Gastroesophageal sphincter (tissue), 3 donors: ENCODE measurements around the gene ATP2C2.
A peak's percentile ranks its signal among the peaks of the same experiment; 100 is the strongest.

Experiments
- POLR2A ChIP-seq, 2 donors: fragments of 450-650 bp; IDR thresholded peaks; one replicate each; pipeline ENCODE4 v1.6.1; 2017; ENCODE audit warnings: antibody characterized with exemption in 2 of 2, mild to moderate bottlenecking in 2 of 2, moderate library complexity in 1 of 2
- TF ChIP-seq, protein P1 (sequence below), 4 experiments: fragments of 200-600 bp in 2 of 4; fragments of 450-650 bp in 2 of 4; sonication (generic) in 1 of 4; IDR thresholded peaks; one replicate each; pipeline ENCODE4 v1.5.1; 2017 to 2019; ENCODE audit warnings: antibody characterized with exemption in 4 of 4, mild to moderate bottlenecking in 2 of 4, moderate library complexity in 2 of 4

DNA sequence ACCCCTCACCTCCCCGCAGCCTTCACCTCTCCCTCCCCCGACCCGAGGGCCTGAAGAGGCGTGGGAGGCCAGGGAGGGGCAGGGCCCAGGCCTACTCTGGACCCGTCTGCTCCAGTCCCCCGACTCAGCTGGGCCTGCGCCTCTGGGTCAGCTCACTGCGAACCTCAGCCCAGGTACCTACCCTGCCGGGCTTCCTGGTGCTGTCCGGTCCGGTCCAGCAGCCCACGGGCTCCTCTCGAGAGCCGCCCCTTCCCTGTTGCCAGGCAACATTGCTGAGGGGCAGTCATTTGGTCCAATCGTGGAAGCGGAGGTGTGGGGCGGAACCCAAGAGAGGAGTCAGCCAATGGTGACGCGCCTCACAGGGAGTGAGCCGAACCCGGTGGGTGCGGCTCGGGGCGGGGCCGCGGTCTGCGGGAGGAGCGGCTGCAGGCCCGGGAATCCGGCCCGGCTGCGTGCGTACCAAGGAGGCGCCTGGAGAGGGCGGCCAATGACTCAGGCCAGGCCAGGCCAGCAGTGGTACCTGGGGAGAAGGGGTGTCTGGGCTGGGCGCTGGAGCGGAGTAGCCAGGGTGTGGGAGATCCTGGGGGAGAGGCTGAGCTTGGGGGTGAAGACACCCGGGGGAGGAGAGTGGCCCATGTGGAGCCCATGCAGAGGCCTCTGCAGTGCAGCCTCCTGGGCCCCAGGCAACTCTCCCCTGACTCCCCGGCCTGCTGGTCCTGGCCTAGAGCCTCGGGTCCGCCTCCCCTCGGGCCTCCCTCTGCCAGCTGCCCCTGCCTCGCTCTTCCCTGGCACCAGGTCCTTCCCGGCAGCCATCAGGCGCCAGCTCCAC is 136.3 kb downstream of the ATP2C2 start, which contains the start of gene MEAK7:
- TF ChIP-seq, protein P1, sequence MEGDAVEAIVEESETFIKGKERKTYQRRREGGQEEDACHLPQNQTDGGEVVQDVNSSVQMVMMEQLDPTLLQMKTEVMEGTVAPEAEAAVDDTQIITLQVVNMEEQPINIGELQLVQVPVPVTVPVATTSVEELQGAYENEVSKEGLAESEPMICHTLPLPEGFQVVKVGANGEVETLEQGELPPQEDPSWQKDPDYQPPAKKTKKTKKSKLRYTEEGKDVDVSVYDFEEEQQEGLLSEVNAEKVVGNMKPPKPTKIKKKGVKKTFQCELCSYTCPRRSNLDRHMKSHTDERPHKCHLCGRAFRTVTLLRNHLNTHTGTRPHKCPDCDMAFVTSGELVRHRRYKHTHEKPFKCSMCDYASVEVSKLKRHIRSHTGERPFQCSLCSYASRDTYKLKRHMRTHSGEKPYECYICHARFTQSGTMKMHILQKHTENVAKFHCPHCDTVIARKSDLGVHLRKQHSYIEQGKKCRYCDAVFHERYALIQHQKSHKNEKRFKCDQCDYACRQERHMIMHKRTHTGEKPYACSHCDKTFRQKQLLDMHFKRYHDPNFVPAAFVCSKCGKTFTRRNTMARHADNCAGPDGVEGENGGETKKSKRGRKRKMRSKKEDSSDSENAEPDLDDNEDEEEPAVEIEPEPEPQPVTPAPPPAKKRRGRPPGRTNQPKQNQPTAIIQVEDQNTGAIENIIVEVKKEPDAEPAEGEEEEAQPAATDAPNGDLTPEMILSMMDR (IDR thresholded peaks at IDR 0.05), result peak in 1 of 4 experiments; percentile 31
- peak; percentile 62 to 73 for TF ChIP-seq POLR2A (IDR thresholded peaks at IDR 0.05)
